GM12873 (cell line): ENCODE measurements around the gene ERO1B.

ENCODE experiments used
- TF ChIP-seq, protein P1 (sequence below): IDR thresholded peaks from 2 replicates; pipeline ENCODE4 v1.5.1; 2012; ENCODE audit warnings: low read depth, mild to moderate bottlenecking, moderate library complexity, low read length, control low read depth; ENCODE audit not compliant: insufficient read depth; ENCODE audit errors: missing control alignments

ERO1B gene

GRCh38 chr1:236307435-236307834 lies 25.7 kb upstream of the ERO1B start:
- TF ChIP-seq, protein P1, sequence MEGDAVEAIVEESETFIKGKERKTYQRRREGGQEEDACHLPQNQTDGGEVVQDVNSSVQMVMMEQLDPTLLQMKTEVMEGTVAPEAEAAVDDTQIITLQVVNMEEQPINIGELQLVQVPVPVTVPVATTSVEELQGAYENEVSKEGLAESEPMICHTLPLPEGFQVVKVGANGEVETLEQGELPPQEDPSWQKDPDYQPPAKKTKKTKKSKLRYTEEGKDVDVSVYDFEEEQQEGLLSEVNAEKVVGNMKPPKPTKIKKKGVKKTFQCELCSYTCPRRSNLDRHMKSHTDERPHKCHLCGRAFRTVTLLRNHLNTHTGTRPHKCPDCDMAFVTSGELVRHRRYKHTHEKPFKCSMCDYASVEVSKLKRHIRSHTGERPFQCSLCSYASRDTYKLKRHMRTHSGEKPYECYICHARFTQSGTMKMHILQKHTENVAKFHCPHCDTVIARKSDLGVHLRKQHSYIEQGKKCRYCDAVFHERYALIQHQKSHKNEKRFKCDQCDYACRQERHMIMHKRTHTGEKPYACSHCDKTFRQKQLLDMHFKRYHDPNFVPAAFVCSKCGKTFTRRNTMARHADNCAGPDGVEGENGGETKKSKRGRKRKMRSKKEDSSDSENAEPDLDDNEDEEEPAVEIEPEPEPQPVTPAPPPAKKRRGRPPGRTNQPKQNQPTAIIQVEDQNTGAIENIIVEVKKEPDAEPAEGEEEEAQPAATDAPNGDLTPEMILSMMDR = no peak

- TF ChIP-seq, protein P1 = no peak
Observed at GRCh38 chr1:236304682-236305081, 22.9 kb upstream of the ERO1B start.

DNA sequence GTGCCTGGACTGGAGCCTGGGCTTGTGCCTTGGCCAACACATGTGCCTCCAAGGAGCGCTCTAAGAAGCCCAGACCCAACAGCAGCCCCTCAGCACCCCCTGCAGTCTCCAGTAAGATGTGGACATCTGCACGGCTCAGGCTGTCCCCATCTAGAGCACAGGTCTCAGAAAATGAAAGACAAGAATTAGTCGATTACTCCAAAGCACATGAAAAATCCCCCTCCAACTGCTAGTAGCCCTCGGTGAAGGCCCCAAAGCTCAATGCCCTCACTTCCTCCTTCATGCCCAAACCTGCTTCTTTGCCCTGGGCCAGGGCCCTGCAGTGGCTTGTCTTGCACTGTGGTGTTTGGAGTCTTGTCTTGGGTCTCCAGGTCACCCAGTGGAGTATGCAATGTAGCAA lies 21.9 kb upstream of the ERO1B start:
- TF ChIP-seq, protein P1 = peak; percentile 53

- TF ChIP-seq, protein P1 = no peak
Observed at GRCh38 chr1:236302941-236303340, 21.2 kb upstream of the ERO1B start.

GRCh38 chr1:236301958-236302335 lies 20.2 kb upstream of the ERO1B start:
- TF ChIP-seq, protein P1 = no peak

GRCh38 chr1:236301080-236301957 lies 19.6 kb upstream of the ERO1B start:
- TF ChIP-seq, protein P1 = no peak

- TF ChIP-seq, protein P1 = no peak
Observed at GRCh38 chr1:236297161-236297560, 15.4 kb upstream of the ERO1B start.
